ENCODE data around the gene PCSK5. TPM values are rescaled to one million over a fixed set of nuclear protein-coding genes. Genes with fewer than 3 reads are reported as not detected.

Gene PCSK5
- total and polyA plus RNA-seq, 8 donors, result 0.37 to 86.3 (median 4.9) TPM

- TF ChIP-seq, protein P1, sequence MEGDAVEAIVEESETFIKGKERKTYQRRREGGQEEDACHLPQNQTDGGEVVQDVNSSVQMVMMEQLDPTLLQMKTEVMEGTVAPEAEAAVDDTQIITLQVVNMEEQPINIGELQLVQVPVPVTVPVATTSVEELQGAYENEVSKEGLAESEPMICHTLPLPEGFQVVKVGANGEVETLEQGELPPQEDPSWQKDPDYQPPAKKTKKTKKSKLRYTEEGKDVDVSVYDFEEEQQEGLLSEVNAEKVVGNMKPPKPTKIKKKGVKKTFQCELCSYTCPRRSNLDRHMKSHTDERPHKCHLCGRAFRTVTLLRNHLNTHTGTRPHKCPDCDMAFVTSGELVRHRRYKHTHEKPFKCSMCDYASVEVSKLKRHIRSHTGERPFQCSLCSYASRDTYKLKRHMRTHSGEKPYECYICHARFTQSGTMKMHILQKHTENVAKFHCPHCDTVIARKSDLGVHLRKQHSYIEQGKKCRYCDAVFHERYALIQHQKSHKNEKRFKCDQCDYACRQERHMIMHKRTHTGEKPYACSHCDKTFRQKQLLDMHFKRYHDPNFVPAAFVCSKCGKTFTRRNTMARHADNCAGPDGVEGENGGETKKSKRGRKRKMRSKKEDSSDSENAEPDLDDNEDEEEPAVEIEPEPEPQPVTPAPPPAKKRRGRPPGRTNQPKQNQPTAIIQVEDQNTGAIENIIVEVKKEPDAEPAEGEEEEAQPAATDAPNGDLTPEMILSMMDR (IDR thresholded peaks at IDR 0.05), result no peak
- TF ChIP-seq POLR2A (IDR thresholded peaks at IDR 0.05) (no peak), EP300 (IDR thresholded peaks at IDR 0.05) (no peak), POLR2AphosphoS5 (IDR thresholded peaks at IDR 0.05) (no peak)
- 77 to 89% (median 88%) methylated on average over 4 of the region's 4 CpGs for WGBS, 5 donors
Observed at GRCh38 chr9:75983319-75984045, 93.0 kb downstream of the PCSK5 start.

DNA sequence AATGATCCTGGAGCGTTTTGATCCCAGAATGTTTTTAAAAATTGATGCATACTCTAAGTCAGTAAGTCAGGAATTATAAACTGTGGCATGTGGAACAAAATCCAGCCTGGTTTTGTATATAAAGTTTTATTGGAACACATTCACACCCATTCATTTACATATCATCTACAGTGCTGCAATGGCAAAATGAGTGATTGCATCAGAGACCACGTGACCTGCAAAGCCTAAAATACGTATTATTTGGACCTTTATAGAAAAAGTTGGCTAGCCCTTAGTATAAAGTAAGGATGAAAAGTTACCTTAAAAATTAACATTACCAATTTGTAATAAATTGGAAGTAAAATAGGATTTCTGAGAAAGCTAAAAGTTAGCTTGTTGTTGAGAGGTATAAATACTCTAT is 95.0 kb downstream of the PCSK5 start:
- TF ChIP-seq POLR2AphosphoS5 (IDR thresholded peaks at IDR 0.05) (no peak), POLR2A (IDR thresholded peaks at IDR 0.05) (no peak)
- intact Hi-C loops (cut with DNase I; ENCODE audit: low total_unique reads), result no loop called here

More at GRCh38 chr9:75983319-75984045, 93.0 kb downstream of the PCSK5 start:
- no peak overlapping the region for H3K4me3 ChIP-seq
- no peaks in the 10 kb centered on the region for H3K27me3 ChIP-seq
- intact Hi-C loops (cut with DNase I; ENCODE audit: low total_unique reads), result no loop called here
- H3K36me3 ChIP-seq, result peaks cover 0 to 5% (median 0%) of the 10 kb centered on the region in 4 donors
- no peak overlapping the region for H3K27ac ChIP-seq
- H3K9me3 ChIP-seq, result no peaks in the 10 kb centered on the region
- H3K4me1 ChIP-seq, result peaks cover 0 to 5% (median 0%) of the 10 kb centered on the region in 4 donors
- DNase-seq, result peak in 1 of 2 donors; percentile 42

DNA sequence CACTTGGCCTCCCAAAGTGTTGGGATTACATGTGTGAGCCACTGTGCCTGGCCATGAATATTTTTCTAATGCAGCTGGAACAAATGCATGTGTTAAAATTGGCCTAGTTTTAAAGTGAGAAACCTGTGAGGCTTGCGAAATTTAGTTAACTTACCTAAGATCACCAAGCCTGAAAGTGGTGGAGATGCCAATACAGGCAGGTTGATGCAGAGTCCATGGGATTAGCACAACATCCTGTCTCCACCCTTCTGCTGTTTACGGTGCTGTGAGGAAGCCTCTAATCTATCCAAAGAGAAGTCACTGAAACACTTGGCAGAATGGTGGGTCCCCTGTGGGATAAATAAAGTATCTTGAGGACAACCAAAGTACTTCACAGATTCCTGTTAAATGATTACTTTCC is 98.2 kb downstream of the PCSK5 start:
- no peaks in the 10 kb centered on the region for H3K27me3 ChIP-seq
- H3K4me3 ChIP-seq, result no peak overlapping the region
- no peaks in the 10 kb centered on the region for H3K9me3 ChIP-seq
- no peak for DNase-seq
- peaks cover 0 to 5% (median 0%) of the 10 kb centered on the region in 4 donors for H3K36me3 ChIP-seq
- TF ChIP-seq EP300 (IDR thresholded peaks at IDR 0.05) (no peak), POLR2AphosphoS5 (IDR thresholded peaks at IDR 0.05) (no peak), POLR2A (IDR thresholded peaks at IDR 0.05) (no peak)
- TF ChIP-seq, protein P1 (IDR thresholded peaks at IDR 0.05), result no peak
- peaks cover 0 to 5% (median 0%) of the 10 kb centered on the region in 4 donors for H3K4me1 ChIP-seq
- intact Hi-C loops (cut with DNase I; ENCODE audit: low total_unique reads), result no loop called here
- 75 to 84% (median 82%) methylated on average over 2 of the region's 2 CpGs for WGBS, 5 donors
- no peak overlapping the region for H3K27ac ChIP-seq

More for the DNA sequence above, 95.0 kb downstream of the PCSK5 start:
- H3K4me3 ChIP-seq, result no peak overlapping the region
- H3K4me1 ChIP-seq, result peaks cover 0 to 5% (median 0%) of the 10 kb centered on the region in 4 donors
- DNase-seq, result no peak
- 59 to 85% (median 69%) methylated on average over 3 of the region's 3 CpGs for WGBS, 5 donors
- H3K27me3 ChIP-seq, result no peaks in the 10 kb centered on the region
- H3K27ac ChIP-seq, result no peak overlapping the region
- no peaks in the 10 kb centered on the region for H3K9me3 ChIP-seq
- peaks cover 0 to 5% (median 0%) of the 10 kb centered on the region in 4 donors for H3K36me3 ChIP-seq

DNA sequence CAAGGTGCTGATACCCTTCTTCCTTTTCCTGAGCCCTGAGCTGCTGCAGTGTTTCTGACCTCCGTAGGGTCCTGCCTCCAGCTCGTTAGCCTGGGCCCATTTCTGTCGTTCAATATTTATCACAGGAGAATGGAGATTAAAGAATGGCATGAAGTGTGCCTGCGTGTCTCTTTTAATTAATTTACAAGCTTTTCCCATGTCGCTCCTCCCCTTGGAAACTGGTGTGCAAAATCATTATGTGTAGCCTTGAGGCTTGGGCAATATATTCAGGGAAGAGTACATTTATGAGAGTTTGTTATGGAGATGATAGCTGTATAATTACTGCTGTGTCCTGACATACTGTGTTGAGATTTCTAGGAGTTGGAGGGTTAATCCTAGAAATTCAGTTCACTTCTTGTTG is 99.7 kb downstream of the PCSK5 start:
- no peaks in the 10 kb centered on the region for H3K9me3 ChIP-seq
- no peaks in the 10 kb centered on the region for H3K27me3 ChIP-seq
- TF ChIP-seq POLR2A (IDR thresholded peaks at IDR 0.05), result no peak
- no peak for TF ChIP-seq EP300 (IDR thresholded peaks at IDR 0.05)
- TF ChIP-seq POLR2AphosphoS5 (IDR thresholded peaks at IDR 0.05), result no peak
- TF ChIP-seq, protein P1 (IDR thresholded peaks at IDR 0.05), result no peak
- WGBS, 5 donors, result 83 to 89% (median 88%) methylated on average over 5 of the region's 5 CpGs
- intact Hi-C loops (cut with DNase I; ENCODE audit: low total_unique reads), result no loop called here
- DNase-seq, result no peak
- peaks cover 0 to 1% (median 0%) of the 10 kb centered on the region in 4 donors for H3K4me1 ChIP-seq
- H3K27ac ChIP-seq, result no peak overlapping the region
- no peak overlapping the region for H3K4me3 ChIP-seq
- H3K36me3 ChIP-seq, result peaks cover 0 to 5% (median 0%) of the 10 kb centered on the region in 4 donors

Measured in stomach (tissue), 9 donors.